NCI-H2171 treated with DMSO at 0.1 percent for 48 hours (cell line): ENCODE data around the gene SLC16A3.
A peak's percentile ranks its signal among the peaks of the same experiment; 100 is the strongest.

Experiments used
- DNase-seq: peaks from one replicate; lab custom pipeline; 2025; lab: John Stamatoyannopoulos, UW

Gene SLC16A3

GRCh38 chr17:82287013-82287867, 58.4 kb downstream of the SLC16A3 start:
- peak; percentile 73 for DNase-seq

- peak; percentile 100 for DNase-seq
Observed at GRCh38 chr17:82287868-82288801, 59.3 kb downstream of the SLC16A3 start.
